ENCODE results near the gene HLCS.

- TF ChIP-seq CTCF (IDR thresholded peaks at IDR 0.05) (no peak), POLR2A (IDR thresholded peaks at IDR 0.05) (no peak)
These were observed 209.3 kb downstream of the HLCS start for GRCh38 chr21:36757196-36757595.

Data from right lobe of liver (tissue), 4 donors.